K562 (cell line): ENCODE data around the gene CCDC85C. TPM values are rescaled to one million over a fixed set of nuclear protein-coding genes. Genes with fewer than 3 reads are reported as not detected.

Experiments used
- ATF7 ChIP-seq: fragments of 450-650 bp; IDR thresholded peaks from 2 replicates; pipeline ENCODE4 v1.7.1; 2014; ENCODE audit warnings: mild to moderate bottlenecking, moderate library complexity
- BCOR ChIP-seq: fragments of 450-650 bp; IDR thresholded peaks from 2 replicates; pipeline ENCODE4 v1.6.1; 2016
- CBFA2T2 ChIP-seq: fragments of 450-650 bp; conservative IDR thresholded peaks from 2 replicates; pipeline ENCODE4 v1.6.1; 2017; ENCODE audit warnings: mild to moderate bottlenecking
- CBFA2T3 ChIP-seq: fragments of 450-650 bp; IDR thresholded peaks from 2 replicates; pipeline ENCODE4 v1.6.1; 2017
- EHMT2 ChIP-seq: fragments of 450-650 bp; IDR thresholded peaks from 2 replicates; pipeline ENCODE4 v1.6.1; 2018; ENCODE audit warnings: antibody characterized with exemption
- ELF2 ChIP-seq: fragments of 250-450 bp; sonication (Bioruptor Pico); IDR thresholded peaks from 2 replicates; pipeline ENCODE4 v1.5.0; 2021; ENCODE audit warnings: mild to moderate bottlenecking
- EP300 ChIP-seq: IDR thresholded peaks from 2 replicates; pipeline ENCODE4 v1.6.1; 2012; ENCODE audit warnings: low read length, improper control_type of control experiment
- ETS2 ChIP-seq: IDR thresholded peaks from 2 replicates; pipeline ENCODE4 v1.6.1; 2016; ENCODE audit warnings: borderline replicate concordance, missing genetic modification characterization, mild to moderate bottlenecking, moderate library complexity, missing compliant biosample characterization; ENCODE audit not compliant: poor library complexity, severe bottlenecking
- HDAC1 ChIP-seq, 2 experiments: fragments of 450-650 bp; IDR thresholded peaks; 2 replicates each; pipeline ENCODE4 v1.6.1; 2016 to 2017; ENCODE audit warnings: inconsistent platforms in 1 of 2, mild to moderate bottlenecking in 1 of 2, moderate library complexity in 1 of 2
- KAT7 ChIP-seq: sonication (generic); formaldehyde crosslinking; IDR thresholded peaks from 2 replicates; pipeline ENCODE4 v1.8.0; 2022; ENCODE audit warnings: missing genetic modification reagents, mild to moderate bottlenecking, borderline replicate concordance
- MCM3 ChIP-seq: fragments of 450-650 bp; IDR thresholded peaks from 2 replicates; pipeline ENCODE4 v1.6.1; 2016
- MEF2A ChIP-seq: IDR thresholded peaks from 2 replicates; pipeline ENCODE4 v1.6.1; 2011; ENCODE audit warnings: low read depth, mild to moderate bottlenecking, low read length, moderate library complexity; ENCODE audit not compliant: control insufficient read depth
- MEIS2 ChIP-seq: fragments of 450-650 bp; IDR thresholded peaks from 2 replicates; pipeline ENCODE4 v1.6.1; 2014; ENCODE audit warnings: mild to moderate bottlenecking; ENCODE audit not compliant: partially characterized antibody
- PHB2 ChIP-seq: fragments of 450-650 bp; IDR thresholded peaks from 2 replicates; pipeline ENCODE4 v1.6.1; 2017; ENCODE audit warnings: low read depth
- RCOR1 ChIP-seq, 2 experiments: IDR thresholded peaks; 2 replicates each; pipeline ENCODE4 v1.6.1; 2012; ENCODE audit warnings: low read depth in 2 of 2, low read length in 2 of 2, borderline replicate concordance in 1 of 2, improper control_type of control experiment in 1 of 2
- RFX1 ChIP-seq: fragments of 450-650 bp; IDR thresholded peaks from 2 replicates; pipeline ENCODE4 v1.6.1; 2016; ENCODE audit warnings: mild to moderate bottlenecking, moderate library complexity
- XRCC3 ChIP-seq: fragments of 450-650 bp; IDR thresholded peaks from 2 replicates; pipeline ENCODE4 v1.6.1; 2017; ENCODE audit warnings: mild to moderate bottlenecking, moderate library complexity
- ZNF75A ChIP-seq: fragments of 450-650 bp; formaldehyde crosslinking; IDR thresholded peaks from 2 replicates; pipeline ENCODE4 v1.4.0; 2020; ENCODE audit warnings: mild to moderate bottlenecking
- polyA plus RNA-seq, 8 experiments: library from polyadenylated mRNA; depleted of rRNA in 4 of 8; stranded (reverse) in 5 of 8; unstranded in 3 of 8; fragments of >200 nt; fragmentation: Nextera tagmentation in 2 of 8; fragmentation: Illumina TruSeq in 1 of 8; extraction: Ambion mirVana in 2 of 8; extraction: Trizol in 1 of 8; gene quantifications; 2 replicates each; pipeline versions ENCODE4 v1.2.1 to v1.2.3, GENCODE V29; 2011 to 2014; ENCODE audit warnings: inconsistent platforms in 1 of 8, missing spikeins in 1 of 8
- total RNA-seq, 7 experiments: library from RNA; depleted of rRNA in 6 of 7; stranded (reverse); fragments of >200 nt in 6 of 7; fragmentation: Illumina TruSeq in 2 of 7; extraction: Trizol in 2 of 7; gene quantifications; 2 replicates each; pipeline versions ENCODE4 v1.2.1 to v1.2.3, GENCODE V29; 2011 to 2021; ENCODE audit warnings: low replicate concordance in 1 of 7
- TF ChIP-seq, protein P1 (sequence below): sonication (generic); formaldehyde crosslinking; IDR thresholded peaks from 2 replicates; pipeline ENCODE4 v1.8.0; 2022; ENCODE audit warnings: mild to moderate bottlenecking, missing genetic modification reagents
- TF ChIP-seq, protein P2 (sequence below): fragments of 200-400 bp; formaldehyde crosslinking; IDR thresholded peaks from 2 replicates; pipeline ENCODE4 v1.6.1; 2017; ENCODE audit warnings: mild to moderate bottlenecking, low read depth, low read length, moderate library complexity

The CCDC85C gene
- total and polyA plus RNA-seq, 9 of the 15 experiments (the other 6 are each of a cell fraction or from before 2014, with no cell fraction given), result 0.18 to 22.0 (median 6.3) TPM

DNA sequence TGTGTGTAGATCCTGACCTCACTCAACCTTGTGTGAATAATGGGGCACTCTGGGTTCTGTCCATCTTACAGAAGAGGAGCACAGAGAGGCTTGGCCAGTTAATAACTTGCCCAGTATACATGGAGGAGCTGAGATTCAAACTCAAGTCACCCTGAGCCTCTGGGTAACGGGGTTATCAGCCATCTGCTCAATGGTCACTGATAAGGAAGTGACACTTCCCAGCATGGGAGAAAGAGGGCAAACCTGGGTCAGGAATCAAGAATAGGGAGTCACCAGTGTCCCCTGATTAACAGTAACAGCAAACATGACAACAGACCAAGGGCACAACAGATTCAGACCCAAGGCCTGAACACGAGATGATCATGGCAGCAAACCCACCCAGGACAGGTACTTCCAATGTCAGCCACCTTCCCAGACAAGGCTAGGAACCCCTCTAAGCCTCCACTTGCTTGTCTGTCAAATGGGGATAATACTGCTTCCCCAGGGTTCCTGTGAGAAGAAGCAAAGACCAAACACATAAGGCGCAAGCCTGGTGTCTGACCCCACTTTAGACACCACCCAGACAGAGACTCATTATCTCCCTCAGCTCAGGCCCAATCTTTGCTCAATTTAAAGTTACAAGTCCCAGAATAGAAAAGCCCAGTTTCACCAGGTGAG is 3.6 kb downstream of the CCDC85C start (continued):
- no peak for TF ChIP-seq MEF2A
- no peak for TF ChIP-seq ELF2 (CRISPR knock-in tag)
- no peak for TF ChIP-seq XRCC3
- no peak for TF ChIP-seq ZNF75A (CRISPR knock-in tag)
- peak in 1 of 2 experiments; percentile 83; a peak in 2 of 4 replicates for TF ChIP-seq RCOR1 (IDR thresholded peaks at IDR 0.05; ENCODE audit: borderline replicate concordance in 1 of 2, low read depth in 2 of 2, low read length in 2 of 2)
- no peak for TF ChIP-seq ATF7
- peak; percentile 68 for TF ChIP-seq CBFA2T3
- TF ChIP-seq KAT7 (CRISPR knock-in tag), result no peak
- no peak for TF ChIP-seq MCM3
- peak; percentile 39; the same call in 1 of the 2 replicates for TF ChIP-seq BCOR
- no peak for TF ChIP-seq ETS2
- TF ChIP-seq PHB2, result no peak
- TF ChIP-seq MEIS2, result no peak
- TF ChIP-seq RFX1, result no peak
- TF ChIP-seq, protein P1, sequence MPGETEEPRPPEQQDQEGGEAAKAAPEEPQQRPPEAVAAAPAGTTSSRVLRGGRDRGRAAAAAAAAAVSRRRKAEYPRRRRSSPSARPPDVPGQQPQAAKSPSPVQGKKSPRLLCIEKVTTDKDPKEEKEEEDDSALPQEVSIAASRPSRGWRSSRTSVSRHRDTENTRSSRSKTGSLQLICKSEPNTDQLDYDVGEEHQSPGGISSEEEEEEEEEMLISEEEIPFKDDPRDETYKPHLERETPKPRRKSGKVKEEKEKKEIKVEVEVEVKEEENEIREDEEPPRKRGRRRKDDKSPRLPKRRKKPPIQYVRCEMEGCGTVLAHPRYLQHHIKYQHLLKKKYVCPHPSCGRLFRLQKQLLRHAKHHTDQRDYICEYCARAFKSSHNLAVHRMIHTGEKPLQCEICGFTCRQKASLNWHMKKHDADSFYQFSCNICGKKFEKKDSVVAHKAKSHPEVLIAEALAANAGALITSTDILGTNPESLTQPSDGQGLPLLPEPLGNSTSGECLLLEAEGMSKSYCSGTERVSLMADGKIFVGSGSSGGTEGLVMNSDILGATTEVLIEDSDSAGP (CRISPR knock-in tag), result no peak
- TF ChIP-seq, protein P2, sequence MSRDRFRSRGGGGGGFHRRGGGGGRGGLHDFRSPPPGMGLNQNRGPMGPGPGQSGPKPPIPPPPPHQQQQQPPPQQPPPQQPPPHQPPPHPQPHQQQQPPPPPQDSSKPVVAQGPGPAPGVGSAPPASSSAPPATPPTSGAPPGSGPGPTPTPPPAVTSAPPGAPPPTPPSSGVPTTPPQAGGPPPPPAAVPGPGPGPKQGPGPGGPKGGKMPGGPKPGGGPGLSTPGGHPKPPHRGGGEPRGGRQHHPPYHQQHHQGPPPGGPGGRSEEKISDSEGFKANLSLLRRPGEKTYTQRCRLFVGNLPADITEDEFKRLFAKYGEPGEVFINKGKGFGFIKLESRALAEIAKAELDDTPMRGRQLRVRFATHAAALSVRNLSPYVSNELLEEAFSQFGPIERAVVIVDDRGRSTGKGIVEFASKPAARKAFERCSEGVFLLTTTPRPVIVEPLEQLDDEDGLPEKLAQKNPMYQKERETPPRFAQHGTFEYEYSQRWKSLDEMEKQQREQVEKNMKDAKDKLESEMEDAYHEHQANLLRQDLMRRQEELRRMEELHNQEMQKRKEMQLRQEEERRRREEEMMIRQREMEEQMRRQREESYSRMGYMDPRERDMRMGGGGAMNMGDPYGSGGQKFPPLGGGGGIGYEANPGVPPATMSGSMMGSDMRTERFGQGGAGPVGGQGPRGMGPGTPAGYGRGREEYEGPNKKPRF, result no peak
- 0 out of 2 replicates have a peak, but pooled peaks have one; percentile 13 for TF ChIP-seq EP300
- TF ChIP-seq HDAC1 (IDR thresholded peaks at IDR 0.05), result peak in 1 of 2 experiments; percentile 44; a peak in 1 of 4 replicates
- no peak for TF ChIP-seq EHMT2
- TF ChIP-seq CBFA2T2, result peak; percentile 45; the same call in 1 of the 2 replicates
